ENCODE measurements around the gene FAM177B. TPM values are rescaled to one million over a fixed set of nuclear protein-coding genes. Genes with fewer than 3 reads are reported as not detected.
"Not testable (repeated sequence)": the region's sequence is repeated elsewhere in the genome, so short reads cannot be mapped to it uniquely, and the experiment has no call there.

FAM177B gene
- total and polyA plus RNA-seq, 2 donors from 2014 or later: 1.1 TPM; not detected in 1

DNA sequence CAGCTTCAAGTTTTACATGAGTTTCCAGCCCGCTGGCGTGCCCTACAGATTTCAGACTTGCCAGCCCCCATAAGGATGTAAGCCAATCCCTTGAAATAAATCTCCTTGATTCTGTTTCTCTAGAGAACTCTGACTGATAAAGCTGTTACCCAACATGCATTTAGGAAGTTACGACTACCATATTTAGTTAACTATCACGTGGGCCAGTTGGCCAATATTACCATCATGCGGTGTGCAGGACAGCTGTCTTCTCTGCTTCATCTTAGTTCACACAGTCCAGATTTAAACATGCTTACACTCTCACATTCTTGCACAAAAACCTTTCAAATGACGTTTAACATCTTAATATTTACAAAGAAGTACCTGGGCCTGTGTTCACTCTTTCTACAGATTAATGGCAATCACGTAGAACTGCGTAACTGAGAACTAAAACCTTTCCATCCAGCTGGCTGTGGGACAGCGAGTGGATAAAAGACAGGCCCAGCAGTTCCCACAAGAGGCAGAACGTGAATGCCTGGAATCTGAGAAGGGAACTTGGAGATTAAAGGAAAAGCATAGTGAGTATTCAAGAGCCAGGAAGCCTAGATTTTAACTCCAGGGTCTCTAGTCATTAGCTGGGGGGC, 20.8 kb downstream of the FAM177B start:
- no peaks in the 10 kb centered on the region for H3K36me3 ChIP-seq (ENCODE audit: control insufficient read depth in 2 of 3, insufficient read depth in 3 of 3, low read length in 3 of 3)
- no peak for DNase-seq
- no peak overlapping the region for H3K4me3 ChIP-seq (ENCODE audit: low read length in 3 of 3)
- no peaks in the 10 kb centered on the region for H3K9me3 ChIP-seq (ENCODE audit: control insufficient read depth in 2 of 3, insufficient read depth in 1 of 3, low read length in 3 of 3)
- no peak overlapping the region for H3K9ac ChIP-seq (ENCODE audit: low read length in 3 of 3)
- H3K4me1 ChIP-seq (ENCODE audit: control insufficient read depth in 2 of 3, insufficient read depth in 2 of 3, low read depth in 1 of 3, low read length in 3 of 3): peaks cover 0 to 3% (median 0%) of the 10 kb centered on the region in 3 donors
- H3K27ac ChIP-seq (ENCODE audit: low read depth in 2 of 2, low read length in 2 of 2): no peak overlapping the region
- no peak for FAIRE-seq
- intact Hi-C loops (cut with DNase I): no loop called here
- no peaks in the 10 kb centered on the region for H3K27me3 ChIP-seq (ENCODE audit: control insufficient read depth, insufficient read depth, low read length)
- TF ChIP-seq, protein P1, sequence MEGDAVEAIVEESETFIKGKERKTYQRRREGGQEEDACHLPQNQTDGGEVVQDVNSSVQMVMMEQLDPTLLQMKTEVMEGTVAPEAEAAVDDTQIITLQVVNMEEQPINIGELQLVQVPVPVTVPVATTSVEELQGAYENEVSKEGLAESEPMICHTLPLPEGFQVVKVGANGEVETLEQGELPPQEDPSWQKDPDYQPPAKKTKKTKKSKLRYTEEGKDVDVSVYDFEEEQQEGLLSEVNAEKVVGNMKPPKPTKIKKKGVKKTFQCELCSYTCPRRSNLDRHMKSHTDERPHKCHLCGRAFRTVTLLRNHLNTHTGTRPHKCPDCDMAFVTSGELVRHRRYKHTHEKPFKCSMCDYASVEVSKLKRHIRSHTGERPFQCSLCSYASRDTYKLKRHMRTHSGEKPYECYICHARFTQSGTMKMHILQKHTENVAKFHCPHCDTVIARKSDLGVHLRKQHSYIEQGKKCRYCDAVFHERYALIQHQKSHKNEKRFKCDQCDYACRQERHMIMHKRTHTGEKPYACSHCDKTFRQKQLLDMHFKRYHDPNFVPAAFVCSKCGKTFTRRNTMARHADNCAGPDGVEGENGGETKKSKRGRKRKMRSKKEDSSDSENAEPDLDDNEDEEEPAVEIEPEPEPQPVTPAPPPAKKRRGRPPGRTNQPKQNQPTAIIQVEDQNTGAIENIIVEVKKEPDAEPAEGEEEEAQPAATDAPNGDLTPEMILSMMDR (IDR thresholded peaks at IDR 0.05; ENCODE audit: borderline replicate concordance, extremely low read depth, insufficient read depth): no peak

DNA sequence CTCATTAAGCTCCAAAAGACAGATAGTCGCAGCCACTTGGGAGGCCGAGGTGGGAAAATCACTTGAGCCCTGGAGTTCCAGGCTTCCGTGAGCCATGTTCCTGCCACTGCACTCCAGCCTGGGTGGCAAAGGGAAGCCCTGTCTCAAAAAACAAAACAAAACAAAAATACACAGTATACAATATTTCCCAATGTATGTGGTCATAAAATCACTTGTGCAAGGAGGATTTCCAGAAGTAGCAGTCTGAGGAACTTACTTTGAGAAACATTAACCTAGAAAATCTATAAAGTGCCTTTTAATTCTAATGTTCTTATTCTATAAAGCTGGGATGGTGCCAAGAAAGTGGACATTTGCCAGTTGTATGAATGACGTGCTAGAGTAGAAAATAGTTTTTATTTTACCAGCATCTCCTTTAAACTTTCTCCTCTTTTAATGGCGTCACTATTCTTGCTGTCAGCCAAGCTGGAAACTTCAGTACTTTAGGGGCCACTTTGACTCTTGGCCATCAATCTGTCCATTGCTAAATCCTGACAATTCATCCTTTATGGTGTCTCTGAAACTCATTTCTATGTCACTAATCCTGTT, 22.5 kb downstream of the FAM177B start:
- TF ChIP-seq, protein P1 (IDR thresholded peaks at IDR 0.05; ENCODE audit: borderline replicate concordance, extremely low read depth, insufficient read depth): no peak
- DNase-seq: peak in 1 of 5 donors; percentile 11
- intact Hi-C loops (cut with DNase I): no loop called here
- FAIRE-seq: no peak
- H3K27me3 ChIP-seq (ENCODE audit: control insufficient read depth, insufficient read depth, low read length): no peaks in the 10 kb centered on the region
- peaks cover 0 to 3% (median 0%) of the 10 kb centered on the region in 3 donors for H3K4me1 ChIP-seq (ENCODE audit: control insufficient read depth in 2 of 3, insufficient read depth in 2 of 3, low read depth in 1 of 3, low read length in 3 of 3)
- H3K27ac ChIP-seq (ENCODE audit: low read depth in 2 of 2, low read length in 2 of 2): no peak overlapping the region
- no peak overlapping the region for H3K4me3 ChIP-seq (ENCODE audit: low read length in 3 of 3)
- no peaks in the 10 kb centered on the region for H3K9me3 ChIP-seq (ENCODE audit: control insufficient read depth in 2 of 3, insufficient read depth in 1 of 3, low read length in 3 of 3)
- no peak overlapping the region for H3K9ac ChIP-seq (ENCODE audit: low read length in 3 of 3)
- H3K36me3 ChIP-seq (ENCODE audit: control insufficient read depth in 2 of 3, insufficient read depth in 3 of 3, low read length in 3 of 3): no peaks in the 10 kb centered on the region

DNA sequence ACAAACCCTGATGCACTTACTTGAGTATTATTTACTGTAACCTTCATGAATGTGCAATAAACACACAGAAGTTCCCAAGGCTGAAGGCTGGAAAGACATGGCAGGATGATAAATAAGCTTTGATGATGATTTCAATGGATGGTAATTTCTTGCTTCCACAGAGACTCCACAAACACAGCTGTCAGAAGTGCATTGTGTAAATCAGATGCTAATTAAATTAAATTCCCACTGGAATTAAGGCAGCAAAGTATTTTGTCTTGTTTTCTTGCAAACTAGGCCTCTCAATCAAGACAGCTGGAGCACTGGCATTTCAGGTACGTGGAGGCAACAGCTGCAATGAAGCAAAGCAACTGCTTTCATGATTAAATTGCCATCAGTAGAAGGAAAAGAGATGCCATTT, 24.1 kb downstream of the FAM177B start:
- Histone ChIP-seq H3K9me3 (ENCODE audit: control insufficient read depth in 2 of 3, insufficient read depth in 1 of 3, low read length in 3 of 3) (no peaks in the 10 kb centered on the region), H3K36me3 (ENCODE audit: control insufficient read depth in 2 of 3, insufficient read depth in 3 of 3, low read length in 3 of 3) (no peaks in the 10 kb centered on the region), H3K4me1 (ENCODE audit: control insufficient read depth in 2 of 3, insufficient read depth in 2 of 3, low read depth in 1 of 3, low read length in 3 of 3) (no peaks in the 10 kb centered on the region), H3K27ac (ENCODE audit: low read depth in 2 of 2, low read length in 2 of 2) (no peak overlapping the region), H3K4me3 (ENCODE audit: low read length in 3 of 3) (no peak overlapping the region), H3K27me3 (ENCODE audit: control insufficient read depth, insufficient read depth, low read length) (no peaks in the 10 kb centered on the region), H3K9ac (ENCODE audit: low read length in 3 of 3) (no peak overlapping the region)
- intact Hi-C loops (cut with DNase I): no loop called here
- DNase-seq (no peak), FAIRE-seq (no peak)
- TF ChIP-seq, protein P1 (IDR thresholded peaks at IDR 0.05; ENCODE audit: borderline replicate concordance, extremely low read depth, insufficient read depth): no peak

DNA sequence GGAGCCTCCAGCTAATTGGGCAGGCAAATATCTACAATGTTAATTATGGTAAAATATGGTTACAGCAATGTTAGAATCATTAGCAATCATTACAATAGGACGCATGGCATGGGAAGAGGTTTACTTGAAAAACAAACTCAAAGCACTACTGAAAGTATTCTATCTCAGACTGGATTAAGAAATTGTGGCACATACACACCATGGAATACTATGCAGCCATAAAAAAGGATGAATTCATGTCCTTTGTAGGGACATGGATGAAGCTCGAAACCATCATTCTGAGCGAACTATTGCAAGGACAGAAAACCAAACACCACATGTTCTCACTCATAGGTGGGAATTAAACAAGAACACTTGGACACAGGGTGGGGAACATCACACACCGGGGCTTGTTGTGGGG, 25.2 kb downstream of the FAM177B start:
- FAIRE-seq; H3K9ac ChIP-seq (ENCODE audit: low read length in 3 of 3); DNase-seq: not testable (repeated sequence)

More for the DNA sequence above, 25.2 kb downstream of the FAM177B start:
- H3K27ac ChIP-seq (ENCODE audit: low read depth in 2 of 2, low read length in 2 of 2); H3K36me3 ChIP-seq (ENCODE audit: control insufficient read depth in 2 of 3, insufficient read depth in 3 of 3, low read length in 3 of 3); H3K9me3 ChIP-seq (ENCODE audit: control insufficient read depth in 2 of 3, insufficient read depth in 1 of 3, low read length in 3 of 3); H3K4me3 ChIP-seq (ENCODE audit: low read length in 3 of 3); H3K4me1 ChIP-seq (ENCODE audit: control insufficient read depth in 2 of 3, insufficient read depth in 2 of 3, low read depth in 1 of 3, low read length in 3 of 3); H3K27me3 ChIP-seq (ENCODE audit: control insufficient read depth, insufficient read depth, low read length); intact Hi-C loops (cut with DNase I): not testable (repeated sequence)
